ENCODE results near the gene ERC2.

- TF ChIP-seq CSRNP3 (CRISPR knock-in tag; IDR thresholded peaks at IDR 0.05) (no peak), RARB (CRISPR knock-in tag; IDR thresholded peaks at IDR 0.05) (no peak), ISL1 (CRISPR knock-in tag; IDR thresholded peaks at IDR 0.05) (no peak), ZC3H10 (CRISPR knock-in tag; IDR thresholded peaks at IDR 0.05) (no peak), PATZ1 (CRISPR knock-in tag; IDR thresholded peaks at IDR 0.05; ENCODE audit: borderline replicate concordance) (no peak), ARNTL (CRISPR knock-in tag; IDR thresholded peaks at IDR 0.05; ENCODE audit: borderline replicate concordance, low read depth) (no peak), ZNF70 (CRISPR knock-in tag; IDR thresholded peaks at IDR 0.05) (no peak)
Measured at GRCh38 chr3:56453011-56453410, 15.3 kb downstream of the ERC2 start.

All from SK-N-SH treated with all-trans-retinoic acid at 6 μM for 48 hours (cell line).